Gastrocnemius medialis (tissue), 4 donors: ENCODE measurements around the gene DGCR2.

Experiments
- CTCF ChIP-seq, 5 experiments: fragments of 450-650 bp in 3 of 5; fragments of 200-600 bp in 2 of 5; sonication (generic) in 2 of 5; IDR thresholded peaks in 4 of 5; conservative IDR thresholded peaks in 1 of 5; 1 replicate in 4 of 5; 2 replicates in 1 of 5; pipeline ENCODE4 v1.5.1; 2016 to 2019; ENCODE audit warnings: antibody characterized with exemption in 5 of 5, mild to moderate bottlenecking in 3 of 5, moderate library complexity in 3 of 5
- POLR2A ChIP-seq, 2 donors: fragments of 450-650 bp; IDR thresholded peaks; one replicate each; pipeline ENCODE4 v1.6.1; 2017; ENCODE audit warnings: antibody characterized with exemption in 2 of 2, mild to moderate bottlenecking in 2 of 2, moderate library complexity in 2 of 2

DNA sequence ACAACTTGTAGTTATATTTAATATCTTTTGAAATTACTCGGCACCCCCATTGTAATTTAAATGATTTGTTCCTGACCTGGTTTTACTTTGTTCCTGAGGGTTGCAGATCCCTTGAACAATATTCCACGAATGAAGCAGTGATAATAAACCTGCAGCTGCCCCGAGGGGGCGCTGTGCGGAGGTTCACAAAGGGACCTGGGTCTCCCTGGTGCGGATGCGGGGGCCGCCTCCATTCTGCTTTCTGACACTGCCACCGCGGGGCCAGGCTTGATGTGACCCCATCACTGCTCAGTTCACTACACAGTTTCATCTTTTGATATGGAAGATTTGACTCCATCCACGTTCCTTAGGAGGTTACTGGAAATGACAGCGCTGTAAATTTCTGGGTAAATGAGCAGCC is 123.2 kb downstream of the DGCR2 start:
- TF ChIP-seq POLR2A (IDR thresholded peaks at IDR 0.05) (no peak), CTCF (IDR thresholded peaks at IDR 0.05 in 4 of 5, conservative IDR thresholded peaks at IDR 0.05 in 1 of 5) (no peak)
